ENCODE measurements around the gene TIGD4. TPM values are rescaled to one million over a fixed set of nuclear protein-coding genes. Genes with fewer than 3 reads are reported as not detected.

TIGD4 gene
- total RNA-seq, 4 donors from 2014 or later, result 1.5 to 3.9 (median 2.6) TPM; not detected in 1

DNA sequence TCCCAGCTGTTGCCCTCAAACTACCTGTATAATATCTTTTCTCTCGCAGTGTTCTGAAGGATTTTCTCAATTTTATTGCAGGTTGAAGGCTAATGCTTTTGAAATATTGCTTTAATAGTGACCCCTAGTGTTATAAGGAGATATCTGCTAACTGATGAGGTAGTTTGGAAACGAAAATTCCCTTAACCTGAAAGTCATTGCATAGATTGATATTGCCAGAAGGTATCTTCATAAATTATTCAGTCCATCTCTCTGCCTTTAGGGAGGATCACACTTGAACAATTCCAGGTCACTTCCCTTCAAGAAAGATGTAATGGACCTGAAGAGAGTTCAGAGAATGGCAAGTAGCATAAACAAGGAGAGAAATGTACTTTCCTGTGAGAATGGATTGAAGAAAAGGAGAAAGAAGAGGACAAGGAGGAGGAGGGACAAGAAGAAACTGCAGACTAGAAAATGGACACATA, 44.1 kb downstream of the TIGD4 start:
- H3K36me3 ChIP-seq, result no peaks in the 10 kb centered on the region
- no peaks in the 10 kb centered on the region for H3K27me3 ChIP-seq
- no peak for DNase-seq
- intact Hi-C loops (cut with DNase I; ENCODE audit: low total_unique reads), result no loop called here
- no peak overlapping the region for H3K4me3 ChIP-seq
- no peak for TF ChIP-seq POLR2A (IDR thresholded peaks at IDR 0.05)
- TF ChIP-seq, protein P1, sequence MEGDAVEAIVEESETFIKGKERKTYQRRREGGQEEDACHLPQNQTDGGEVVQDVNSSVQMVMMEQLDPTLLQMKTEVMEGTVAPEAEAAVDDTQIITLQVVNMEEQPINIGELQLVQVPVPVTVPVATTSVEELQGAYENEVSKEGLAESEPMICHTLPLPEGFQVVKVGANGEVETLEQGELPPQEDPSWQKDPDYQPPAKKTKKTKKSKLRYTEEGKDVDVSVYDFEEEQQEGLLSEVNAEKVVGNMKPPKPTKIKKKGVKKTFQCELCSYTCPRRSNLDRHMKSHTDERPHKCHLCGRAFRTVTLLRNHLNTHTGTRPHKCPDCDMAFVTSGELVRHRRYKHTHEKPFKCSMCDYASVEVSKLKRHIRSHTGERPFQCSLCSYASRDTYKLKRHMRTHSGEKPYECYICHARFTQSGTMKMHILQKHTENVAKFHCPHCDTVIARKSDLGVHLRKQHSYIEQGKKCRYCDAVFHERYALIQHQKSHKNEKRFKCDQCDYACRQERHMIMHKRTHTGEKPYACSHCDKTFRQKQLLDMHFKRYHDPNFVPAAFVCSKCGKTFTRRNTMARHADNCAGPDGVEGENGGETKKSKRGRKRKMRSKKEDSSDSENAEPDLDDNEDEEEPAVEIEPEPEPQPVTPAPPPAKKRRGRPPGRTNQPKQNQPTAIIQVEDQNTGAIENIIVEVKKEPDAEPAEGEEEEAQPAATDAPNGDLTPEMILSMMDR (IDR thresholded peaks at IDR 0.05), result peak in 2 of 4 experiments; percentile 14 to 27
- no peaks in the 10 kb centered on the region for H3K9me3 ChIP-seq
- no peaks in the 10 kb centered on the region for H3K4me1 ChIP-seq
- H3K27ac ChIP-seq, result no peak overlapping the region

- intact Hi-C loops (cut with DNase I; ENCODE audit: low total_unique reads), result no loop called here
- Histone ChIP-seq H3K27me3 (no peaks in the 10 kb centered on the region), H3K4me3 (no peak overlapping the region), H3K27ac (no peak overlapping the region), H3K4me1 (no peaks in the 10 kb centered on the region), H3K36me3 (no peaks in the 10 kb centered on the region), H3K9me3 (no peaks in the 10 kb centered on the region)
- TF ChIP-seq, protein P1 (IDR thresholded peaks at IDR 0.05), result no peak
- TF ChIP-seq POLR2A (IDR thresholded peaks at IDR 0.05), result no peak
- DNase-seq, result no peak
These were observed 44.9 kb downstream of the TIGD4 start for GRCh38 chr4:152734699-152735050.

DNA sequence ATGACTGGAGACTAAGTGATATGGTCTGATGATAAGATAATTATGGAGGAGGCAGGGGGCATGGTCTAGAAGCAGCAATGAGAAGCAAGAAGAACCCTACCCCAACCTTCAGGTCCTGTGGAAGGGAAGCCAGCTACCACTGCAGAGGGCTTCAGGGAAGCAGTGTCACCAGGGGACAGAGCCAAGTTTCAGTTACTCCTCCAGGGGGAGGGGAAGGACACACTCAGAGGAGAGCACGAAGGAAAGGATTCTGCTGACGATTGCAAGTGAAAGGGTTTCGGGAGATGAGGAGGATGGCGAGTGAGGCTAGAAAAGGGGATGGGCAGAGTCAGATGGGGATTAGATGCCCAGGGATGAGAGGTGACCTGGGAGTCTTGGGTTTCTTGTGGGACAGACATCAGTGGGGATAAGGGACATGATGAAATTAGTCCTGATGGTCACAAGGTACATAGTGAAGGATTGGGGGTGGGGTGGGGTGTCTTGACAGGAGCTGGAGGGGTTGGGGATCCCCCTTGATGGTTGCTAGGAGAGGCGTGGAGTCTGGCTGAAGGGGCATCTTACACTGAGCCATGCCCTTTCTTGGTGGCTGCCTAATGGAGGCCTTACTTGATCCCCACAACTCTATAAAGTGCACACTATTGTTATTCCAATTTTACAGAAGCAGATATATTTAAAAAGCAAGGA, 45.4 kb downstream of the TIGD4 start:
- no peak for TF ChIP-seq POLR2A (IDR thresholded peaks at IDR 0.05)
- TF ChIP-seq, protein P1 (IDR thresholded peaks at IDR 0.05), result no peak
- no peak for DNase-seq
- intact Hi-C loops (cut with DNase I; ENCODE audit: low total_unique reads), result no loop called here
- no peak overlapping the region for H3K4me3 ChIP-seq
- no peaks in the 10 kb centered on the region for H3K4me1 ChIP-seq
- no peaks in the 10 kb centered on the region for H3K9me3 ChIP-seq
- no peaks in the 10 kb centered on the region for H3K36me3 ChIP-seq
- no peak overlapping the region for H3K27ac ChIP-seq
- no peaks in the 10 kb centered on the region for H3K27me3 ChIP-seq

GRCh38 chr4:152731997-152732396, 47.5 kb downstream of the TIGD4 start:
- no peak for TF ChIP-seq POLR2A (IDR thresholded peaks at IDR 0.05)
- TF ChIP-seq, protein P1 (IDR thresholded peaks at IDR 0.05), result no peak
- H3K4me3 ChIP-seq, result no peak overlapping the region
- H3K4me1 ChIP-seq, result no peaks in the 10 kb centered on the region
- intact Hi-C loops (cut with DNase I; ENCODE audit: low total_unique reads), result no loop called here
- H3K36me3 ChIP-seq, result no peaks in the 10 kb centered on the region
- no peak for DNase-seq
- no peaks in the 10 kb centered on the region for H3K9me3 ChIP-seq
- no peak overlapping the region for H3K27ac ChIP-seq
- no peaks in the 10 kb centered on the region for H3K27me3 ChIP-seq

DNA sequence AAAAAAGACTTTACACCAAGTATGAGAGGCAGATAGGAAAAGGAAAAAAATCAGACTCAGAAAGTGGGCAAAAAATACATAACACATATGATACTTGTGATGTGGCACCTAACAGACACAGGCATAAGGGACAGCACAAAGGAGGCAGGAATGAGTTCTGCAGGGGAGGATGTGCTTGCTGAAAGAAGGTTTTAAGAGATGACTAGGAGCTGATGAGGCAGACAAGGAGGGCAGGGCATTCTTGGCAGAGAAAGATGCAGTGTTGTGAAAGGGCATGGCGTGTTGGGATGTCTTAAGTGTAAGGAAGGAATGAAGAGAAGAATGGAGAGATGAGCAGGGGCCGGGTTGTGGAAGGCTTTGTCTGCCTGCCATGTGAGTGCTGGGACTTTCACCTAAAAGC, 50.1 kb downstream of the TIGD4 start:
- no peak for TF ChIP-seq POLR2A (IDR thresholded peaks at IDR 0.05)
- TF ChIP-seq, protein P1 (IDR thresholded peaks at IDR 0.05), result no peak
- intact Hi-C loops (cut with DNase I; ENCODE audit: low total_unique reads), result no loop called here
- H3K4me1 ChIP-seq, result no peaks in the 10 kb centered on the region
- no peak overlapping the region for H3K27ac ChIP-seq
- DNase-seq, result no peak
- H3K27me3 ChIP-seq, result no peaks in the 10 kb centered on the region
- no peaks in the 10 kb centered on the region for H3K36me3 ChIP-seq
- H3K9me3 ChIP-seq, result no peaks in the 10 kb centered on the region
- no peak overlapping the region for H3K4me3 ChIP-seq

Data from uterus (tissue), 4 donors.